ENCODE data around the gene MARK4. TPM values are rescaled to one million over a fixed set of nuclear protein-coding genes. Genes with fewer than 3 reads are reported as not detected.

The MARK4 gene
- total RNA-seq, 4 donors from 2014 or later, result 14.0 to 35.5 (median 20.6) TPM

DNA sequence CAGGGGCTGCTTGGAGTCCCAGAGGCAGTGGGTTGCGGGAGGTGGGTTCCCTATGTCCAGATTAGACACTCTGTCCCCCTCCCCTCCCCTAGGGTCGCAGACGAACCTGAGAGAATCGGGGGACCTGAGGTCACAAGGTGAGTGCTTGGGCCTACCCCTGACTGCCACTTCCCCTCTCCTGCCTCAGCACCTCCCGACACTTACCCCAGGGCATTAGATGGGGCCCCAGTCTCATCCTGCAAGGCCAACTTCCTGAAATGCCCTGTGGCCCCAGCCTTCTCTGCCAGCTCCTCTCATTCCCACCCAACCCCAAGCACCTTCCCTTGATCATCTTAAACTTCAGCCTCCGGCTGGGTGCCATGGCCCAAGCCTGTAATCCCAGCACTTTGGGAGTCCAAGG, 48.6 kb downstream of the MARK4 start:
- 100% methylated on average over 1 of the region's 6 CpGs for WGBS, 2 donors (ENCODE audit: low coverage in 1 of 2)
- Histone ChIP-seq H3K27ac (no peak overlapping the region), H3K9me3 (no peaks in the 10 kb centered on the region), H3K4me1 (peaks cover 0 to 2% (median 0%) of the 10 kb centered on the region in 3 donors), H3K27me3 (no peaks in the 10 kb centered on the region), H3K36me3 (peaks cover 0 to 78% of the 10 kb centered on the region in 2 donors), H3K4me3 (no peak overlapping the region)
- TF ChIP-seq, protein P1, sequence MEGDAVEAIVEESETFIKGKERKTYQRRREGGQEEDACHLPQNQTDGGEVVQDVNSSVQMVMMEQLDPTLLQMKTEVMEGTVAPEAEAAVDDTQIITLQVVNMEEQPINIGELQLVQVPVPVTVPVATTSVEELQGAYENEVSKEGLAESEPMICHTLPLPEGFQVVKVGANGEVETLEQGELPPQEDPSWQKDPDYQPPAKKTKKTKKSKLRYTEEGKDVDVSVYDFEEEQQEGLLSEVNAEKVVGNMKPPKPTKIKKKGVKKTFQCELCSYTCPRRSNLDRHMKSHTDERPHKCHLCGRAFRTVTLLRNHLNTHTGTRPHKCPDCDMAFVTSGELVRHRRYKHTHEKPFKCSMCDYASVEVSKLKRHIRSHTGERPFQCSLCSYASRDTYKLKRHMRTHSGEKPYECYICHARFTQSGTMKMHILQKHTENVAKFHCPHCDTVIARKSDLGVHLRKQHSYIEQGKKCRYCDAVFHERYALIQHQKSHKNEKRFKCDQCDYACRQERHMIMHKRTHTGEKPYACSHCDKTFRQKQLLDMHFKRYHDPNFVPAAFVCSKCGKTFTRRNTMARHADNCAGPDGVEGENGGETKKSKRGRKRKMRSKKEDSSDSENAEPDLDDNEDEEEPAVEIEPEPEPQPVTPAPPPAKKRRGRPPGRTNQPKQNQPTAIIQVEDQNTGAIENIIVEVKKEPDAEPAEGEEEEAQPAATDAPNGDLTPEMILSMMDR (IDR thresholded peaks at IDR 0.05), result no peak
- no peak for TF ChIP-seq POLR2A (IDR thresholded peaks at IDR 0.05)
- no peak for TF ChIP-seq EP300 (IDR thresholded peaks at IDR 0.05)
- TF ChIP-seq POLR2AphosphoS5 (IDR thresholded peaks at IDR 0.05), result no peak
- no peak for ATAC-seq

DNA sequence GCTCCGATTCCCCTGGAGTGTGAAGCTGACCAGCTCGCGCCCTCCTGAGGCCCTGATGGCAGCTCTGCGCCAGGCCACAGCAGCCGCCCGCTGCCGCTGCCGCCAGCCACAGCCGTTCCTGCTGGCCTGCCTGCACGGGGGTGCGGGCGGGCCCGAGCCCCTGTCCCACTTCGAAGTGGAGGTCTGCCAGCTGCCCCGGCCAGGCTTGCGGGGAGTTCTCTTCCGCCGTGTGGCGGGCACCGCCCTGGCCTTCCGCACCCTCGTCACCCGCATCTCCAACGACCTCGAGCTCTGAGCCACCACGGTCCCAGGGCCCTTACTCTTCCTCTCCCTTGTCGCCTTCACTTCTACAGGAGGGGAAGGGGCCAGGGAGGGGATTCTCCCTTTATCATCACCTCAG, 51.3 kb downstream of the MARK4 start:
- no peak overlapping the region for H3K4me3 ChIP-seq
- H3K9me3 ChIP-seq, result no peaks in the 10 kb centered on the region
- H3K27me3 ChIP-seq, result peaks cover 1% of the 10 kb centered on the region
- ATAC-seq, result no peak
- TF ChIP-seq POLR2AphosphoS5 (IDR thresholded peaks at IDR 0.05) (no peak), POLR2A (IDR thresholded peaks at IDR 0.05) (no peak), EP300 (IDR thresholded peaks at IDR 0.05) (no peak)
- TF ChIP-seq, protein P1 (IDR thresholded peaks at IDR 0.05), result no peak
- peaks cover 0 to 53% of the 10 kb centered on the region in 2 donors for H3K36me3 ChIP-seq
- no peak overlapping the region for H3K27ac ChIP-seq
- 91% methylated on average over 11 of the region's 27 CpGs; no CpG with 5 or more reads in 1 of the 2 donors for WGBS, 2 donors (ENCODE audit: low coverage in 1 of 2)
- H3K4me1 ChIP-seq, result peaks cover 0 to 5% (median 0%) of the 10 kb centered on the region in 3 donors

DNA sequence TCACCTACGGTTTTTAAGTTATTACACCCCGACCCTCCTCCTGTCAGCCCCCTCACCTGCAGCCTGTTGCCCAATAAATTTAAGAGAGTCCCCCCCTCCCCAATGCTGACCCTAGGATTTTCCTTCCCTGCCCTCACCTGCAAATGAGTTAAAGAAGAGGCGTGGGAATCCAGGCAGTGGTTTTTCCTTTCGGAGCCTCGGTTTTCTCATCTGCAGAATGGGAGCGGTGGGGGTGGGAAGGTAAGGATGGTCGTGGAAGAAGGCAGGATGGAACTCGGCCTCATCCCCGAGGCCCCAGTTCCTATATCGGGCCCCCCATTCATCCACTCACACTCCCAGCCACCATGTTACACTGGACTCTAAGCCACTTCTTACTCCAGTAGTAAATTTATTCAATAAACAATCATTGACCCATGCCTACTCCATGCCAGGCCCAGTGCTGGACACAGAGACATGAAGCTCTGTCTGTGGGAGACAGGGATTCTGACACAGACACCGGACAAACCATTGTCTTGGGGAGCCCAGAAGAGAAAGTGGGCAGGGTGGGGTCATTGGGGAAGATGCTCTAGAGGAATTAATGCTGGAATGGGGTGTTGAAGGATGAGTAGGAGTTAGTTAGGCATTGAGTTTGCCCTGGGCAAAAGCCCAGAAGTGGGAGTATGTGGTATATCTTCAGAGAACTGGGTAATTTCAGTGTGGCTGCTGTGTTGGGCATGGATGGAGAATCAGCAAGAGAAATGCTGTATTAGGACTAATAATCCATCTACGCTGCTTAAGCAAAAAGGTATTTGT, 52.4 kb downstream of the MARK4 start:
- no peak overlapping the region for H3K27ac ChIP-seq
- TF ChIP-seq POLR2AphosphoS5 (IDR thresholded peaks at IDR 0.05) (no peak), POLR2A (IDR thresholded peaks at IDR 0.05) (no peak), EP300 (IDR thresholded peaks at IDR 0.05) (no peak)
- TF ChIP-seq, protein P1 (IDR thresholded peaks at IDR 0.05), result no peak
- peaks cover 9% of the 10 kb centered on the region for H3K27me3 ChIP-seq
- peaks cover 0 to 5% (median 0%) of the 10 kb centered on the region in 3 donors for H3K4me1 ChIP-seq
- WGBS, 2 donors (ENCODE audit: low coverage in 1 of 2), result 99 to 100% methylated on average over 5 to 7 of the region's 12 CpGs
- peaks cover 0 to 42% of the 10 kb centered on the region in 2 donors for H3K36me3 ChIP-seq
- no peak for ATAC-seq
- H3K9me3 ChIP-seq, result no peaks in the 10 kb centered on the region
- H3K4me3 ChIP-seq, result no peak overlapping the region

DNA sequence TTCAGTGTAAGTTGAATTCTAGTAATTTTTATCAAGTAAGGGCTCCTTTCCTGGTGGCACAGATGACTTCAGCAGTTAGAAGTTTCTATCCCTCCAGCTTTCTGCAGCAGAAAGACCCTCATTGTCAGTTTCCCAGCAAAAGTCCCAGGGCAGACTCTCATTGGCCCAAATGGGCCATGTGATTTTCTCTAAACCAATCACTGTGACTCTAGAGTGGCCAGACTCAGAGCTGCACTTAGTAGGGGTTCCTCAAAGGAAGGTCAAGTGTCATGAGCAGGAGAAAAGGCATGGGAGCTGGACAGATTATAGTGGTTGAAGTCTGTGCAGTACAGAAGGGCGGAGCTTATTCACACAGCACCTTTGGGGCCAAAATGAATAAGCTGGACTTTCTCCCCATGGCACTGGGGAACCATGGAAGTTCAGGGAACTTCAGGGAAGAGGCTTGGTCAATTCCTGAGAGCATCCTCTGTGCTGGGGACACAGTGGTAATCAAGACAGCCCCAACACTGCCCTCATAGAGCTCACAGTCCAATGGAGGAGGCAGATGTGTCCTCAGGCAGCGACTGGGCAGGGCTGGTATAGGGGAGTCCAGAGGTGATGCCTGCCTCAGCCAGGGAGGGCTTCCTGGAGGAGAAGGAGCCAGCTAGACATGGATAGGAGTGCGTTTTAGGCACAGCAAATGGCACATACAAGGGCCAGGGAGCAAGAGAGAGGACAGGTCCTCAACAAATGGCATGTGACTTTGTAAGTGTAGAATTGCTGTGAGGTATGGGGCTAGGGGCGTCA, 53.3 kb downstream of the MARK4 start:
- peaks cover 9% of the 10 kb centered on the region for H3K27me3 ChIP-seq
- no peak for ATAC-seq
- WGBS, 2 donors (ENCODE audit: low coverage in 1 of 2), result 71 to 80% methylated on average over 2 to 4 of the region's 4 CpGs
- TF ChIP-seq POLR2A (IDR thresholded peaks at IDR 0.05) (no peak), EP300 (IDR thresholded peaks at IDR 0.05) (no peak), POLR2AphosphoS5 (IDR thresholded peaks at IDR 0.05) (no peak)
- TF ChIP-seq, protein P1 (IDR thresholded peaks at IDR 0.05), result no peak
- H3K4me1 ChIP-seq, result peaks cover 0 to 5% (median 0%) of the 10 kb centered on the region in 3 donors
- H3K9me3 ChIP-seq, result no peaks in the 10 kb centered on the region
- no peak overlapping the region for H3K27ac ChIP-seq
- H3K36me3 ChIP-seq, result peaks cover 0 to 34% of the 10 kb centered on the region in 2 donors
- no peak overlapping the region for H3K4me3 ChIP-seq

Data from gastroesophageal sphincter (tissue), 4 donors.